ENCODE results near the gene CTBP2. TPM values are rescaled to one million over a fixed set of nuclear protein-coding genes. Genes with fewer than 3 reads are reported as not detected.
A peak's percentile ranks its signal among the peaks of the same experiment; 100 is the strongest.

CTBP2 gene
- total RNA-seq, 6 experiments from 2014 or later: 70.6 to 86.9 (median 78.8) TPM

DNA sequence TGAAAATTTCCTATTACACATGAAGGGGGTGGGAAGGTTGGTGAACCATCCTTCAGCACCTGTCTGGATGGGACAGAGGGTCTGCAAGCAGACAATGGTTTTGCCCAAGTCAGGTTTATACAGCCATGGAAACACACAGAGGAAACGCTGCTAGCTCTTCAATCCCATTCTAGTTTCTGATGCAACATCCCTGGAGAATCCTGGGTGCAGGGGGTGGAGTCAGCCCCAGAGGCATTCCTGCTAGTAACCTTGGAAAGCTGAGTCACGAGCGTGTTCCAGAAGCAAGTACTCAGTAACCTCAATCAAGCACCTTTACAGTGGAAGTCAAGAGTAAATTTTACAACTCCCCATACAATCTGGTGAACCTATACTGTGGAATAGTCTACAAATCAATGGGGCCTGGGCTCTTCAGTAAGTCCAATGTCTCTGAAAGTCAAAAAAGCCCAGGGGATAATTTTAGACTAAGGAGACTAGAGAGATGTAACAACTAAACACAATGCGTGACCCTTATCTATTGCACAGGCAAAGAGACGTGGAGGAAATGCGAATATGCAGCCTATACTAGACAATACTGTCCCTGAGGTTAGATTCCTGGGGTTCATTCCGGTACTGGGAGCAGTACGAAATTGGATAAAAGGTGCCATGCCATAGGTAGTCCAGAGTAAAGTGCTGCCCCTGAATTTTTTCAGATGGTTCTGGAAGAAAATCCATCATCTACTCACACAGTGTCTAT lies 123.1 kb downstream of the CTBP2 start:
- Mint-ChIP-seq H3K9me3 (no peaks in the 10 kb centered on the region), H3K4me3 (peak overlapping the region; percentile 23), H3K4me1 (ENCODE audit: low read depth) (peaks cover 86% of the 10 kb centered on the region), H3K27me3 (ENCODE audit: insufficient read depth) (no peaks in the 10 kb centered on the region; the same call in none of the 2 replicates), H3K36me3 (ENCODE audit: low read depth) (peaks cover 22% of the 10 kb centered on the region), H3K27ac (peak overlapping the region; percentile 80)
- TF ChIP-seq, protein P1, sequence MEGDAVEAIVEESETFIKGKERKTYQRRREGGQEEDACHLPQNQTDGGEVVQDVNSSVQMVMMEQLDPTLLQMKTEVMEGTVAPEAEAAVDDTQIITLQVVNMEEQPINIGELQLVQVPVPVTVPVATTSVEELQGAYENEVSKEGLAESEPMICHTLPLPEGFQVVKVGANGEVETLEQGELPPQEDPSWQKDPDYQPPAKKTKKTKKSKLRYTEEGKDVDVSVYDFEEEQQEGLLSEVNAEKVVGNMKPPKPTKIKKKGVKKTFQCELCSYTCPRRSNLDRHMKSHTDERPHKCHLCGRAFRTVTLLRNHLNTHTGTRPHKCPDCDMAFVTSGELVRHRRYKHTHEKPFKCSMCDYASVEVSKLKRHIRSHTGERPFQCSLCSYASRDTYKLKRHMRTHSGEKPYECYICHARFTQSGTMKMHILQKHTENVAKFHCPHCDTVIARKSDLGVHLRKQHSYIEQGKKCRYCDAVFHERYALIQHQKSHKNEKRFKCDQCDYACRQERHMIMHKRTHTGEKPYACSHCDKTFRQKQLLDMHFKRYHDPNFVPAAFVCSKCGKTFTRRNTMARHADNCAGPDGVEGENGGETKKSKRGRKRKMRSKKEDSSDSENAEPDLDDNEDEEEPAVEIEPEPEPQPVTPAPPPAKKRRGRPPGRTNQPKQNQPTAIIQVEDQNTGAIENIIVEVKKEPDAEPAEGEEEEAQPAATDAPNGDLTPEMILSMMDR (IDR thresholded peaks at IDR 0.05): no peak
- DNase-seq: peak; percentile 85

DNA sequence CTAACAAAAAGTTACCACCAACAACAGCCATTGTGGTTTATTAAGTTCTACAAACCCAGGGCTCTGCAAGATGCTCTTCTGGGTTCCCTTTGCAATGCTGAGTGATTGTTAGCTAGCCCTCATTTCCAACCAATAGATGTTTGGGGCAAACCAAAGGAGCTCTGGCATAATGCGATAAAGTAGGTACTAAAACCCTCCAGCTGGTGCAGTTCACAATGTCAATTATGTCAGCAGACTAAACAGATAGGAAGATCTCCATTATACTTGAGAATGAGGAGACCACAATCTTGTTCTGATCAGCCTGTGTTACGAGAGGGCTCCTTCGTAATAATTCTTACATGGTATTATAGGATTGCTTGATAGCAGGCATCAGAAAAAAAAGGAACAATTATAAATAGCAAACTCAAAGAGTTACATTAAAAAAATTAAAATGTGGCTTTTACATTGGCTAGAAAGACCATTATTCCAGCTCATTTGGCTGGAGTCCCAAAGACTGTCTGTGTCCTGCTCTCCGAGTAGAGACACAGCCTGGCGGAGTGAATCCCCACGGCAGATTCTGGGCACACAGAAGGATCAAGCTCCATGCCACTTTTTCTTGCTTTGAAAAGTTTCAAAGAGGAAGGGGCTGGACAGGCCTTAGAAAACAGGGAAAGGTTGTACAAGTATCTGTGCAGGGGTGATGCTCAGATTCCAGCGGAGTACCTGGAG lies 124.6 kb downstream of the CTBP2 start:
- Mint-ChIP-seq H3K4me3 (peak overlapping the region; percentile 76), H3K36me3 (ENCODE audit: low read depth) (peaks cover 23% of the 10 kb centered on the region), H3K27me3 (ENCODE audit: insufficient read depth) (no peaks in the 10 kb centered on the region; the same call in none of the 2 replicates), H3K27ac (peak overlapping the region; percentile 80), H3K9me3 (no peaks in the 10 kb centered on the region), H3K4me1 (ENCODE audit: low read depth) (peaks cover 82% of the 10 kb centered on the region)
- TF ChIP-seq, protein P1 (IDR thresholded peaks at IDR 0.05): no peak
- DNase-seq: no peak

DNA sequence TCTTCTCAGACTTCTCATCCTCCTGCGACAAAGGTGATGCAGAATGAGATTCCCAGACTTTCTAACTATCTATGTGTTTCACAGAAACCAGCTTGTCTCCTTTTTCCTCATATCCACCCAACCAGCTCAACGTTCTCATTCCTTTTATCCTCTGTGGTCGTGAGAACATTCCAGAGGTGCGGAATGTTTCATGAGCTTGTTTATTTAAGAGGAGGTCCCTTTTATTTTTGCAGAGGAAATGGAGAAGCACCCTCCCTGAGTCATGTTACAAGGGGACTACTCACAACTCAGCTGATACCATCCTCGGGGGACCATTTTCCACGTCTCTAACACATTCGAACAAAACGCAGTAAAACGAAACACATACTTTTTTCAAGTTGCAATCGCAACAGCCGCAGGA lies 125.2 kb downstream of the CTBP2 start:
- Mint-ChIP-seq H3K36me3 (ENCODE audit: low read depth) (peaks cover 19% of the 10 kb centered on the region), H3K4me1 (ENCODE audit: low read depth) (peaks cover 80% of the 10 kb centered on the region), H3K4me3 (peak overlapping the region; percentile 76), H3K27me3 (ENCODE audit: insufficient read depth) (no peaks in the 10 kb centered on the region; the same call in 1 of the 2 replicates), H3K9me3 (no peaks in the 10 kb centered on the region), H3K27ac (peak overlapping the region; percentile 80)
- TF ChIP-seq, protein P1 (IDR thresholded peaks at IDR 0.05): no peak
- DNase-seq: peak; percentile 91

- peak overlapping the region; percentile 80 for H3K27ac Mint-ChIP-seq
- no peaks in the 10 kb centered on the region; the same call in 1 of the 2 replicates for H3K27me3 Mint-ChIP-seq (ENCODE audit: insufficient read depth)
- peak overlapping the region; percentile 76 for H3K4me3 Mint-ChIP-seq
- no peak for DNase-seq
- no peaks in the 10 kb centered on the region for H3K9me3 Mint-ChIP-seq
- peaks cover 19% of the 10 kb centered on the region for H3K36me3 Mint-ChIP-seq (ENCODE audit: low read depth)
- peaks cover 82% of the 10 kb centered on the region for H3K4me1 Mint-ChIP-seq (ENCODE audit: low read depth)
- TF ChIP-seq, protein P1 (IDR thresholded peaks at IDR 0.05): no peak
Observed at GRCh38 chr10:125034675-125035074, 125.7 kb downstream of the CTBP2 start.

DNA sequence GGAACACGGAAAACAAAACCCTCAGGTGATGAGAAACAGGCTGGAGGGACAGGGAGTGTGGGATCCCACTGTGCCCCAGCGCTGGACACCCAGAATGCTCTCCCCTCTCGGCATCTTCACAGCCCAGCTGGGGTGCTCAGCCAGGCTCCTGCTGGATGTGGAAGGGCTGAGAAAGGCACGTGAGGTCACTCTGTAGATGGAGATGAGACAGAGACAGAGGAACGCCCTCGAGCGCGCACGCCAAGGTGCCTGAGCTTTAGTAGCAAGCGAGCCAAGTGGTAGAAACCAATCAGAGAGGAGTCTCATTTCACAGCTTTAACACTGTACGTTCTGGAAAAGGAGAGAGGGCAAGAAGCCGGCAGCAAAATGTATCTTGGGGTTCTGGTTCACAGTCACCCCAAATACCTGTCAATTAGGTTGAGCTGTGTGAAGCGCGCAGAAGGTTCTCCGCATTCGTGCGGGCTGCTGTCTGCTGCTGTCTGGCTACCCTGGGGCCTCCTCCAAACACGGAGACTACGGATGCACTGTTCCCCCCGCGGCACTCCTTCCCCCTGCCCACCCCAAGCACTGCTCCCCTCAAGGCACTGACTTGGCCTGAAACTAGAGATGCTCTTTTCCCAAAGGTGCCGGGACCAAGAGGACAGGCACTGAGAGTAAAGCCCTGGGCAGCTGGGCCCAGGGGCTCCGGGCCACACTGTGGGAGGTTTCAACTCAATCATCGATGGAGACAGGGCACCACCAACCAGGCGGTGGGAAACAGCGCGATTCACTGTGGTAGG lies 127.0 kb downstream of the CTBP2 start:
- Mint-ChIP-seq H3K36me3 (ENCODE audit: low read depth) (peaks cover 19% of the 10 kb centered on the region), H3K4me1 (ENCODE audit: low read depth) (peaks cover 82% of the 10 kb centered on the region)

More for the DNA sequence above, 127.0 kb downstream of the CTBP2 start:
- peaks cover 3% of the 10 kb centered on the region for H3K27me3 Mint-ChIP-seq (ENCODE audit: insufficient read depth)
- DNase-seq: no peak
- no peaks in the 10 kb centered on the region for H3K9me3 Mint-ChIP-seq
- peak overlapping the region; percentile 26; the same call in 1 of the 2 replicates for H3K27ac Mint-ChIP-seq
- TF ChIP-seq, protein P1 (IDR thresholded peaks at IDR 0.05): no peak
- H3K4me3 Mint-ChIP-seq: no peak overlapping the region
